NCI-H774 (cell line): Measurements from ENCODE around the gene DLEU7.

Experiments used
- DNase-seq: peaks from one replicate; lab custom pipeline; 2025; lab: John Stamatoyannopoulos, UW

Gene DLEU7

DNA sequence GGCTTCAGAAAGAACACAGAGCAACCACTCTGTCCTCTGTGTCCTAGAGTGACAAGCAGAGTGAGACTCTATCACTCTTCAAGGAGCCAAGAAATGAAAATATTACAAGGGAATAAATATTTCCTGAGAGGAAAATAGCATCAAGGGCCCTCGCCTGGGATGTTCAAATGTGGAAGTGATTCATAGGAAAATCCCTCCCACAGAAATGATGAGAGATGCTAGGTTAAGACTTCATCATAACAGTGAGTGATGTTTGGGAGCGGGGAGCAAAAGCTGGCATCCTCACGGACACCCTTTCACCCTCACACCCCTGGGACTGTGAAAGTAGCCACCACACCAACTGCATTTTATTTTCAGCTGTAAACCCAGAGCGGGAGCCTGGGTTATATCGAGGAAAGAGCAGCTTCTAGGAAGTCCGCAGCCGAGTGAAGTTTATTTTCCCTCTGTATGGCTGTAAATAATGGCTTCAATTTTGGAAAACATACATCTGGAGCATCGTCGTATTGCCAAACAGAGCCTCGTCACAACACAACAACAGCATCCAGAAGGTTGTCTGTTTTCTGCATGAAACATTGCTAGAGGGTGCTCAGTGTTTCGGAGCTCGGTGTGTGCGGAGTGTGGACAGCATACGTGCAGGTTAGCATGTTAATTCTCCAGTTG, 54.8 kb downstream of the DLEU7 start:
- no peak for DNase-seq

DNA sequence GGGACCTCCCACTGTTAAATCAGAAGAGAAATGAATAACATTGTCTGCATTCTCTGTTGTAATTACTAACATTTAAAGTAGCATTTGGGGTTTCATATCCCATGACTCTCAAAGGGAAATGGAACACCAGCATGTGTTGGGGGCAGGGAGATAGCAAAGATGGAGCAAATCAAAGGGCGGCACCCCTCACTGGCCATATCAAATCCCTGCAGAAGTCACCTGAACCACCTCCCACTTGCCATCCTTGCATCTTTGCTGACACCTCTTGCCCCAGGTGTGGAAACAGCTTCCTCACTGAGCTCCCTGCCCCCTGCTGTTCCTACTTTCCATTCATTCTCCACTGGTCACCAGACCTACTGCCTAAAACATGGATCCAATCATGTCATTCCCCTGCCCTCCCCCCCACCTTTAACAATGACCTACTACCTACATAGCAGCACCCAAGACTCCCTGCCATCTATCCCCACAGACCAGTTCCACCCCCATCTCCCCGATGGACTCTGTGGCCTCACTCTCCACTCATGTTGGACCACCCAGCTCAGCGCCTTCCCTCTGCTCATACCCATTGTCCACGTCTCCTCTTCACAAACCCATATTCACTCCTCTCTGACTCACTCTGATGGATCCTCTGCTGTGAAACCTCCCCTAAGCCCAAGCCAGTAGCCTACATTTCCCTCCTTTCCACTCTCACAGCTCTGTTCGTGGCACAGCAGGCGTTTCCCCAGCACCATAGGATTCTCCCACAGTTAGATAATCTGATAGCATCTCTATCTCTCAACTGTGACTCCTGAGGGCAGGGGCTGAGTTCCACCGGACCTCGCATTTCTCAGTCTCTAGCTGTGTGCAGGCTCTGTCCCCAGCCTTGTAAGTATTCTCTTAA, 55.9 kb downstream of the DLEU7 start:
- no peak for DNase-seq

- no peak for DNase-seq
These were observed 59.7 kb downstream of the DLEU7 start for GRCh38 chr13:50783717-50784290.

- no peak for DNase-seq
These were observed 60.4 kb downstream of the DLEU7 start for GRCh38 chr13:50783066-50783465.

GRCh38 chr13:50780201-50781015, 63.1 kb downstream of the DLEU7 start:
- no peak for DNase-seq

GRCh38 chr13:50779443-50780200, 63.9 kb downstream of the DLEU7 start:
- DNase-seq: no peak
